Mesendoderm (in vitro differentiated cells): ENCODE data around the gene CSTB.

Experiments used
- DNase-seq: peaks from one replicate; pipeline ENCODE4 v3.0.0; 2013
- H2AK5ac ChIP-seq: 2 replicates; pipeline ENCODE4 v1.6.1; 2013; ENCODE audit warnings: low read length, inconsistent platforms
- H2BK120ac ChIP-seq: 2 replicates; pipeline ENCODE4 v1.6.1; 2013; ENCODE audit warnings: low read depth, mild to moderate bottlenecking, low read length, moderate library complexity, mixed read lengths
- H2BK15ac ChIP-seq: replicated peaks from 2 replicates; pipeline ENCODE4 v1.6.1; 2013; ENCODE audit warnings: low read depth, mild to moderate bottlenecking, moderate library complexity
- H2BK5ac ChIP-seq: 2 replicates; pipeline ENCODE4 v1.6.1; 2013; ENCODE audit warnings: low read length, inconsistent platforms
- H3K18ac ChIP-seq: 2 replicates; pipeline ENCODE4 v1.6.1; 2013; ENCODE audit warnings: mild to moderate bottlenecking, low read length, mixed read lengths
- H3K23ac ChIP-seq: one replicate; pipeline ENCODE4 v1.6.1; 2013; ENCODE audit warnings: low read length
- H3K27ac ChIP-seq: 2 replicates; pipeline ENCODE4 v1.5.1; 2013; ENCODE audit warnings: low read depth, mild to moderate bottlenecking, inconsistent platforms, low read length, moderate library complexity
- H3K27me3 ChIP-seq: 2 replicates; pipeline ENCODE4 v1.6.1; 2013; ENCODE audit warnings: low read length, control low read depth, mild to moderate bottlenecking, inconsistent platforms; ENCODE audit not compliant: insufficient read depth, poor library complexity
- H3K36me3 ChIP-seq: 2 replicates; pipeline ENCODE4 v1.6.1; 2013; ENCODE audit warnings: low read length, inconsistent platforms; ENCODE audit not compliant: control insufficient read depth, insufficient read depth
- H3K4ac ChIP-seq: one replicate; pipeline ENCODE4 v1.6.1; 2013; ENCODE audit warnings: low read depth, mild to moderate bottlenecking, low read length, moderate library complexity
- H3K4me1 ChIP-seq: 2 replicates; pipeline ENCODE4 v1.6.1; 2013; ENCODE audit warnings: low read depth, low read length, inconsistent platforms; ENCODE audit not compliant: control insufficient read depth
- H3K4me2 ChIP-seq: 2 replicates; pipeline ENCODE4 v1.6.1; 2013; ENCODE audit warnings: low read length
- H3K4me3 ChIP-seq: 2 replicates; pipeline ENCODE4 v1.5.1; 2013; ENCODE audit warnings: mild to moderate bottlenecking, low read length
- H3K56ac ChIP-seq: one replicate; pipeline ENCODE4 v1.6.1; 2013; ENCODE audit warnings: low read length
- H3K79me1 ChIP-seq: 2 replicates; pipeline ENCODE4 v1.6.1; 2013; ENCODE audit warnings: low read length, inconsistent platforms
- H3K79me2 ChIP-seq: 2 replicates; pipeline ENCODE4 v1.6.1; 2013; ENCODE audit warnings: mild to moderate bottlenecking, low read length; ENCODE audit not compliant: control insufficient read depth, insufficient read depth
- H3K9ac ChIP-seq: 2 replicates; pipeline ENCODE4 v1.6.1; 2013; ENCODE audit warnings: low read length, inconsistent platforms
- H4K5ac ChIP-seq: one replicate; pipeline ENCODE4 v1.6.1; 2013; ENCODE audit warnings: low read length
- H4K8ac ChIP-seq: one replicate; pipeline ENCODE4 v1.6.1; 2013; ENCODE audit warnings: low read depth, mild to moderate bottlenecking, control low read depth, low read length, moderate library complexity
- WGBS: extraction: QIAGEN DNeasy Blood & Tissue Kit; methylation state at CpG from one replicate; pipeline ENCODE4 v1.1.7; 2013; ENCODE audit warnings: low lambda C conversion rate, missing lambda C conversion rate; ENCODE audit not compliant: insufficient coverage; ENCODE audit errors: extremely low coverage; 5-methylcytosine and 5-hydroxymethylcytosine counted together

Gene CSTB

GRCh38 chr21:43797925-43798715, 22.0 kb upstream of the CSTB start:
- no peak for DNase-seq
- Histone ChIP-seq H3K4me3 (no peak overlapping the region), H3K27me3 (no peaks in the 10 kb centered on the region), H2BK15ac (no peak overlapping the region), H3K79me2 (peaks cover 11% of the 10 kb centered on the region), H3K36me3 (peaks cover 33% of the 10 kb centered on the region), H3K4me1 (no peaks in the 10 kb centered on the region), H3K23ac (no peak overlapping the region), H3K9ac (no peak overlapping the region), H4K5ac (no peak overlapping the region), H3K4me2 (no peak overlapping the region), H3K56ac (no peak overlapping the region), H2BK120ac (no peak overlapping the region), H3K18ac (no peak overlapping the region), H4K8ac (no peak overlapping the region), H3K79me1 (peaks cover 7% of the 10 kb centered on the region), H3K27ac (no peak overlapping the region), H2BK5ac (no peak overlapping the region), H3K4ac (no peak overlapping the region), H2AK5ac (no peak overlapping the region)
- WGBS, result no CpG with 5 or more reads among the region's 30 CpGs

- H3K79me2 ChIP-seq, result peaks cover 16% of the 10 kb centered on the region
- no peak overlapping the region for H3K18ac ChIP-seq
- H3K4me2 ChIP-seq, result no peak overlapping the region
- no CpG with 5 or more reads among the region's 19 CpGs for WGBS
- H3K4ac ChIP-seq, result no peak overlapping the region
- no peak overlapping the region for H2AK5ac ChIP-seq
- H3K23ac ChIP-seq, result no peak overlapping the region
- H3K27ac ChIP-seq, result no peak overlapping the region
- no peaks in the 10 kb centered on the region for H3K27me3 ChIP-seq
- no peak for DNase-seq
- H3K56ac ChIP-seq, result no peak overlapping the region
- no peak overlapping the region for H2BK15ac ChIP-seq
- H3K79me1 ChIP-seq, result peaks cover 7% of the 10 kb centered on the region
- no peaks in the 10 kb centered on the region for H3K4me1 ChIP-seq
- no peak overlapping the region for H3K4me3 ChIP-seq
- H2BK120ac ChIP-seq, result no peak overlapping the region
- no peak overlapping the region for H3K9ac ChIP-seq
- no peak overlapping the region for H4K8ac ChIP-seq
- no peak overlapping the region for H2BK5ac ChIP-seq
- peaks cover 34% of the 10 kb centered on the region for H3K36me3 ChIP-seq
- H4K5ac ChIP-seq, result no peak overlapping the region
Measured at GRCh38 chr21:43797415-43797814, 21.3 kb upstream of the CSTB start.

GRCh38 chr21:43794857-43795256, 18.7 kb upstream of the CSTB start:
- no peak for DNase-seq
- Histone ChIP-seq H3K4me3 (no peak overlapping the region), H3K36me3 (peaks cover 33% of the 10 kb centered on the region), H3K79me2 (peaks cover 39% of the 10 kb centered on the region), H3K79me1 (peaks cover 25% of the 10 kb centered on the region), H3K9ac (no peak overlapping the region), H3K4ac (no peak overlapping the region), H3K4me1 (peaks cover 3% of the 10 kb centered on the region), H2AK5ac (no peak overlapping the region), H3K18ac (no peak overlapping the region), H2BK5ac (no peak overlapping the region), H3K4me2 (no peak overlapping the region), H3K27ac (no peak overlapping the region), H4K8ac (no peak overlapping the region), H2BK15ac (no peak overlapping the region), H3K27me3 (no peaks in the 10 kb centered on the region), H2BK120ac (no peak overlapping the region), H3K23ac (no peak overlapping the region), H4K5ac (no peak overlapping the region), H3K56ac (no peak overlapping the region)
- no CpG with 5 or more reads among the region's 14 CpGs for WGBS

- H3K4me2 ChIP-seq, result no peak overlapping the region
- H3K27me3 ChIP-seq, result no peaks in the 10 kb centered on the region
- no peak overlapping the region for H4K8ac ChIP-seq
- no peak overlapping the region for H2BK120ac ChIP-seq
- H2BK15ac ChIP-seq, result no peak overlapping the region
- no peak overlapping the region for H3K23ac ChIP-seq
- no peak overlapping the region for H2AK5ac ChIP-seq
- no peak overlapping the region for H3K27ac ChIP-seq
- H3K79me2 ChIP-seq, result peaks cover 44% of the 10 kb centered on the region
- no CpG with 5 or more reads among the region's 12 CpGs for WGBS
- no peak overlapping the region for H3K56ac ChIP-seq
- no peak overlapping the region for H3K4me3 ChIP-seq
- no peak overlapping the region for H2BK5ac ChIP-seq
- H3K18ac ChIP-seq, result no peak overlapping the region
- DNase-seq, result no peak
- H4K5ac ChIP-seq, result no peak overlapping the region
- H3K79me1 ChIP-seq, result peaks cover 25% of the 10 kb centered on the region
- H3K9ac ChIP-seq, result no peak overlapping the region
- H3K36me3 ChIP-seq, result peaks cover 33% of the 10 kb centered on the region
- H3K4ac ChIP-seq, result no peak overlapping the region
- H3K4me1 ChIP-seq, result peaks cover 3% of the 10 kb centered on the region
Measured at GRCh38 chr21:43794311-43794710, 18.2 kb upstream of the CSTB start.

- H3K27me3 ChIP-seq, result no peaks in the 10 kb centered on the region
- H3K9ac ChIP-seq, result no peak overlapping the region
- H4K5ac ChIP-seq, result no peak overlapping the region
- no peak overlapping the region for H4K8ac ChIP-seq
- no CpG with 5 or more reads among the region's 16 CpGs for WGBS
- no peak overlapping the region for H2BK5ac ChIP-seq
- H3K56ac ChIP-seq, result no peak overlapping the region
- DNase-seq, result no peak
- no peak overlapping the region for H3K23ac ChIP-seq
- peaks cover 44% of the 10 kb centered on the region for H3K79me2 ChIP-seq
- no peak overlapping the region for H3K4me3 ChIP-seq
- H3K27ac ChIP-seq, result no peak overlapping the region
- H3K79me1 ChIP-seq, result peaks cover 25% of the 10 kb centered on the region
- no peak overlapping the region for H2BK15ac ChIP-seq
- peaks cover 3% of the 10 kb centered on the region for H3K4me1 ChIP-seq
- no peak overlapping the region for H3K4me2 ChIP-seq
- no peak overlapping the region for H3K18ac ChIP-seq
- H3K36me3 ChIP-seq, result peaks cover 27% of the 10 kb centered on the region
- no peak overlapping the region for H2BK120ac ChIP-seq
- H2AK5ac ChIP-seq, result no peak overlapping the region
- no peak overlapping the region for H3K4ac ChIP-seq
Measured at GRCh38 chr21:43793243-43793642, 17.1 kb upstream of the CSTB start.

- no peak overlapping the region for H4K8ac ChIP-seq
- H3K9ac ChIP-seq, result no peak overlapping the region
- H2BK5ac ChIP-seq, result no peak overlapping the region
- no peak overlapping the region for H2AK5ac ChIP-seq
- no peaks in the 10 kb centered on the region for H3K27me3 ChIP-seq
- H2BK120ac ChIP-seq, result no peak overlapping the region
- no CpG with 5 or more reads among the region's 8 CpGs for WGBS
- no peak overlapping the region for H3K18ac ChIP-seq
- no peak overlapping the region for H4K5ac ChIP-seq
- peaks cover 44% of the 10 kb centered on the region for H3K79me2 ChIP-seq
- no peak overlapping the region for H3K4me2 ChIP-seq
- H3K36me3 ChIP-seq, result peaks cover 24% of the 10 kb centered on the region
- H3K4me3 ChIP-seq, result no peak overlapping the region
- no peak overlapping the region for H3K27ac ChIP-seq
- H3K23ac ChIP-seq, result no peak overlapping the region
- peaks cover 25% of the 10 kb centered on the region for H3K79me1 ChIP-seq
- peaks cover 3% of the 10 kb centered on the region for H3K4me1 ChIP-seq
- H3K56ac ChIP-seq, result no peak overlapping the region
- no peak for DNase-seq
- H3K4ac ChIP-seq, result no peak overlapping the region
- H2BK15ac ChIP-seq, result no peak overlapping the region
Measured at GRCh38 chr21:43792406-43792805, 16.3 kb upstream of the CSTB start.
